ENCODE measurements around the gene DNAAF1.

DNAAF1 gene

GRCh38 chr16:84124257-84125073 is 20.6 kb upstream of the DNAAF1 start:
- DNase-seq (ENCODE audit: low read depth): no peak

GRCh38 chr16:84131117-84131516 is 14.0 kb upstream of the DNAAF1 start:
- no peak for DNase-seq (ENCODE audit: low read depth)

- no peak for DNase-seq (ENCODE audit: low read depth)
Measured at GRCh38 chr16:84132527-84133285, 12.4 kb upstream of the DNAAF1 start.

GRCh38 chr16:84136331-84137125 is 8.6 kb upstream of the DNAAF1 start:
- DNase-seq (ENCODE audit: low read depth): no peak

DNA sequence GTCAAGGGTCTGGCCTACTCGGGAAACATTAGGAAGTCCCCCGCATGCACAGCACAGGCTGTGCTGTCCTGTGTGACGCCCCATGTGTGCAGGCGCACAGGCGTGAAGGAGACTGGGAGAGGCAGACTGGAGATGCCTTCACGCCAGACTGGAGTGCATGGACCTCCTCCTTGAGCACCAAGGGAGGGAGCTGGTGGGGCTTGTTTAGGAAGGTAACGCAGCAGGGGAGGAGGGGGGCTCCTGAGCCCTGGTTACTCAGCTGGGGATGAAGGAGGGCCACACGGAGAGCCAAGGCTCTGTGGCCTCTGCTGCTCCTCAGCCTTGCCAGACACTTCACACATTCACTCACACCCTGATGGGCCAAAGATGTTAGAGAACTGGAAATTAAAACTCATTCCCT is 7.8 kb upstream of the DNAAF1 start:
- no peak for DNase-seq (ENCODE audit: low read depth)

- DNase-seq (ENCODE audit: low read depth): no peak
Measured at GRCh38 chr16:84137769-84138357, 7.2 kb upstream of the DNAAF1 start.

DNA sequence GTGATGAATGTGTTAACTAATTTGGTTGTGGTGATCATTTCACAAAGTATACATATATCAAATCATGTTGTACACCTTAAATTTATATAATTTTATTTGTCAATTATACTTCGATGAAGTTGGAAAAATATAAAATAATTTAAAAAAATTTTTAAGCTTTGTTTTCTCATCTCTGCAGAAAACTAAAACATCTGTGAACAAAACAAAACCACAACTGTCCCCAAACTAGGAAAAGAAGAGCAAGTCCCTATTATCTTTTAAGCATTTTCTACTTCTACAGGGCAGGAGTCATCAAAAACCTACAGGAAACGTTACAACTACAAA is 6.6 kb upstream of the DNAAF1 start:
- DNase-seq (ENCODE audit: low read depth): no peak

- DNase-seq (ENCODE audit: low read depth): no peak
Measured at GRCh38 chr16:84138824-84139627, 6.1 kb upstream of the DNAAF1 start.

- DNase-seq (ENCODE audit: low read depth): no peak
Measured at GRCh38 chr16:84139628-84140258, 5.4 kb upstream of the DNAAF1 start.

- DNase-seq (ENCODE audit: low read depth): no peak
Measured at GRCh38 chr16:84141143-84141670, 3.9 kb upstream of the DNAAF1 start.

DNA sequence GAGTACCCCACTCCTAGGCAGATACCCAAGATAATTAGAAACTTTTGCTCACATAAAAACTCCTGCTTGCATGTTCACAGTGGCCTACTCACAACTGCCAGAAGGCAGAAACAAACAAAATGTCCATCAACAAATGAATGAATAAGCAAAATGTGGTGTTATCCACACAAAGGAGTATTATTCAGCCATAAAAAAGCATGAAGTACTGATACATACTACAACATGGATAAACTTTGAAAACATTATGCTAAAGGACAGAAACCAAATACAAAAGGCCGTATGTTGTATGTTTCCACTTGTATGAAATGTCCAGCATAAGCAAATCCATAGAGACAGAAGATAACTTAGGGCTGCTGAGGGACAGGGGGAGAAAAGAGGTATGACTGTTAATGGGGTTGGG is 2.0 kb upstream of the DNAAF1 start:
- no peak for DNase-seq (ENCODE audit: low read depth)

- DNase-seq (ENCODE audit: low read depth): no peak
Measured at GRCh38 chr16:84143784-84144199, 1.3 kb upstream of the DNAAF1 start.

DNA sequence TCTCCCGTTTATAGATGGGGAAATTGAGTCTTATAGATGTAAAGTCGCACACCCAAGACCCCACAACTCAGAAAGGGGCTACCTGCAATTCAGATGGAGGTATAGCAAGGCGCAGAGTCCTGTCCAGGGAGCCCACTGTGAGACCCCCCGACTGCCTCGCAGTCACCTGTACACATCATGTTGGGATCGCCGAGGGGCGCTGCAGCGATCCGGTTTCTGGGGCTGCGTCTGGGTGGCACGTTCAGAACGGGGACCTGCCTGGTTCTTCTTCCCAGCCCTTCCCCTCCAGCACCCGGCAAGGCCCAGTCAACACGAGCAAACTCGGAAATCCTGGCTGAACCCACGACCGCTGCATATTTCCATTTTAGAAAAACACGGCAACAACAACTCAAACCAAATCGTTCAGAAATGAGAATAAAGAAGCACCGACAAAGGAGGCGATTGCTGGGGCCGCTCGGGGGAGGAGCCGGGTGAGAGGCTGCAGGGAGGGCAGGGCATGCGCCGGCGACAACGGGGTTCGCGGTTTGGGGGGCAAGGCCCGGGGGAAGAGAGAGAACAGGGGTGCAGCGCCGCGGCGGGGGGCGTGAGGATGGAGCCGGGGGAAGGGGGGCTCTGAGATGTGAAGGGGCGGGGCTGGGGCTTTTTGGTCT is 774 bp upstream of the DNAAF1 start:
- DNase-seq (ENCODE audit: low read depth): peak; percentile 13

DNA sequence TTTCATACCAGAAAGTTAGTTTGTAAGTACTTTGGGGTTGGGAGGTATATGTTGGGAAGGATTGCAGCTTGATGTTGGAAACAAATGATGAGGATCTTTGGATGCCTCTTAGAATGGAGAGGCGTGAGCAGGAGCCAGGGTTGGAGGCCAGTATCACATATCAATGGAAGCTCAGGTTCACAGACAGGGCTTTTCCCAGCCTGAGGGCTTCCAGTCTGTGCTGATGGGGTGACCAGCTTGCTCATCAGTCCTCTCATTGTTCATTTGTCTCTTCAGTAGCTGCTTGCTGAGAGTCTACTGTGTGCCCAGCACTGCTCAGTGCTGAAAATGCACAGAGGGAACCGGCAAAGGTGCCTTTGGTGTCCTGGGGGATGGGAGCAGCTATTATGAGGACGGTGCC is 5.8 kb downstream of the DNAAF1 start:
- no peak for DNase-seq (ENCODE audit: low read depth)

- no peak for DNase-seq (ENCODE audit: low read depth)
Measured at GRCh38 chr16:84153660-84154214, 8.6 kb downstream of the DNAAF1 start.

DNA sequence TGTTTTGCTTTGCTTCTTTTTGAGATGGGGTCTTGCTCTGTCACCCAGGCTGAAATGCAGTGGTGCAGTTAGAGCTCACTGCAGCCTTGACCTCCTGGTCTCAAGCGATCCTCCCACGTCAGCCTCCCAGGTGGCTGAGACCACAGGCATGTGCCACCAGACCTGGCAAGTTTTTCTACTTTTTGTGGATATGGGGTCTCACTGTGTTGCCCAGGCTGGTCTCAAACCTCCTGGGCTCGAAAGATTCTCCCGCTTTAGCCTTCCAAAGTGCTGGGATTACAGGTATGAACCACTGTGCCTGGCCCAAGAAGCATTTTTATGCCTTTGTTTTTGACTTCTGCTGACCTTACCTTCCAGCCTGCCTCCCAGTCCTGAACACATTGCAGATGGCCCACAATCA is 10.1 kb downstream of the DNAAF1 start:
- no peak for DNase-seq (ENCODE audit: low read depth)

- no peak for DNase-seq (ENCODE audit: low read depth)
Measured at GRCh38 chr16:84155771-84156170, 10.7 kb downstream of the DNAAF1 start.

DNA sequence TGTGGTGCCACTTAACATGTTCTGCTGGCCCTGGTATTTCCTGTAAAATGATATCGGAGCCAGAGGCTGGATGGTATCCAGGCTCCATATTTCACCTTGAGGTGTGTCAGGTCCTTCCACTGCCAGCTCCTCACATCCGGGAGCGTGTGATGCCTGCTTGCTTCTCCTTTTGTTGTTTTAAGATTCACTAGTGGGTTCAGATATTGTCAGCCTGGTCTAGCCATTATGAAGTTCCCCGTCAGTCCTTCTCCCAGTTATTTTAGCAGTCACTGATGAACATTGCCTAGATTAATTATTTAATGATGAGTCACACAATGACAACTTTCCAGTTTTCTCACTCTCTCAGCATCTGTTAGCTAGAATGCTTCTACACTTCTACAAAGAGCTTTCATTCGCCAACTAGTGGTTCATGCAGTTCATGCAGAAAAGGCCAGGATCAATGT is 11.3 kb downstream of the DNAAF1 start:
- DNase-seq (ENCODE audit: low read depth): no peak

DNA sequence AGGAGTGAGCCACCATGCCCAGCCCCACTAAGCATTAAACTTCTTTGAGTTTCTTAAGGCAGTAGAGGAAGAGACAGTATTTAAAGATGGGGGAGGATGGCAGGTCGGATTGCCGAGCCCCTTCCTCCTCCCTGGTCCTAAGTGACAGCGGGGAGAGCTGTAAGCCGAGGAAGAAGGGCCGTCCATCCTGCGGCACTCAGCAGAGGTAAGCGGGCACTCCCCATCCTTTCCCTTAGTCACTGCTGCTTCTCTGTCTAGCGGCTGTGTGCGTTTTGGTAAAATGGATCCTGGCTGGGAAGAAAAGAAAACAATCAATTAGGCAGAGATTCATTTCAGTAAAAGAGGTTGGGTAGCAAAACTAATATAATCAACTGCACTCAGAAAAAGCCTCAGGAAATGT is 13.9 kb downstream of the DNAAF1 start:
- DNase-seq (ENCODE audit: low read depth): no peak

DNA sequence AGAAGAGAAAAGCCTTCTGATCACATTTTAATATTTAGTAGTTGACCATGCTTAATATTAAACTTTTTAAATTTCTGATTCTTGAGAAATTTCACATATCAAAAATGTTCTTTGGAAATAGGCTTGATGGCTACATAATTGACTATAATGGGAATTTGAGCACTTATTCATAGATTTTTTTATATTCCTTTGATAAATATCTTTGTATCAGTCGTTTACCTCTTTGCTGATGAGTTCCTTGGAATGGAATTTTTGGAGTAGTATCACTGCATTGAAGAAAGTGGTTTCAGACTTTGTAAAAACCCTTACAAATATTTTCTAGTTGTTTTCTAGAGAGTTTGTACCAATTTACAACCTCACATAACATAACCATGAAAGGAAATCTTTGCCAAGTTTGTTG is 14.7 kb downstream of the DNAAF1 start:
- DNase-seq (ENCODE audit: low read depth): no peak

All from stimulated activated CD8-positive, alpha-beta memory T cell treated with anti-CD3 and anti-CD28 coated beads, Interleukin-12 subunit alpha, Interleukin-12 subunit beta, amount 100 ng/mL, for 4 hours (primary cell).